Measurements from ENCODE around the gene TMUB1. TPM values are rescaled to one million over a fixed set of nuclear protein-coding genes. Genes with fewer than 3 reads are reported as not detected.

TMUB1 gene
- total RNA-seq, 3 donors from 2014 or later: 32.1 to 36.1 (median 35.0) TPM

GRCh38 chr7:151080067-151080521, 3.2 kb downstream of the TMUB1 start:
- Histone ChIP-seq H3K36me3 (no peaks in the 10 kb centered on the region), H3K9me3 (no peaks in the 10 kb centered on the region), H3K4me1 (peaks cover 12 to 31% of the 10 kb centered on the region in 2 donors), H3K4me3 (peak overlapping the region; percentile 90 to 95 (median 91)), H3K27ac (peak overlapping the region; percentile 90 to 95), H3K27me3 (no peaks in the 10 kb centered on the region)
- intact Hi-C loops (cut with DNase I; ENCODE audit: low total_unique reads): no loop called here
- TF ChIP-seq POLR2AphosphoS5 (IDR thresholded peaks at IDR 0.05): no peak
- no peak for DNase-seq (ENCODE audit: low spot score in 2 of 2)

DNA sequence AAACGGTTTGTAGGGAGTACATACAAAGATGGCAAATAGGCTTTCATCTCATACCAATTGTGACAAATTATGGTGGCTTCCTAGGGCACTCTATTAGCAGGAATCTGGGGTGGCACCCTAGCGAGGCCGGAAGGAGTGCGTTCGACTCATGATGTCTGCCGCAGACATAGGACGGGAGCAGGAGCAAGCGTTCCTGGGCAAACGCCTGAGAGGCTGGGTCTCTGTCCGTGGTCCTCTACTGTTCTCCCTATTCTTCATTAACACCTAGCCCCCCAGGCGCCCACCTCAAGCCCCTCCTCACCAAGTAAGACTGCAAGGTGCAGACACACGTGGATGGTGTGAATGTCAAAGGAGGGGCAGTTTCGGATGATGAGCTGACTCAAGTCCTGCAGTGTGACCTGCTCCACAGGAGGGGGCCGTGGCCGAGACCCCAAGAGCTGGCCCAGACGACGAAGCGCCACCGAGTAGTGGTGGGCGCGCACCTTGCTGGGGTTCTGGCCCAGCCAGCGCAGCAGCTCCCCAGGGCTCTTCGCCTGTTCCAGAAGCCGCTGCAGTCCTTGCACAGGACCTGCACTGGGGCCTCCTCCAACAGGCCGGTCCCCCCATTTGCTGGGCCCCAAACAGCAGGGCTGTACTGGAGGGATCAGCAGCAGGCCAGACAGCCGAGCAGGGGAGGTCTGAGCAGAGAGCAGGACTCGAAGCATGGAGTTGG, 3.9 kb downstream of the TMUB1 start:
- Histone ChIP-seq H3K9me3 (no peaks in the 10 kb centered on the region), H3K36me3 (peaks cover 4% of the 10 kb centered on the region), H3K4me3 (peak overlapping the region; percentile 90 to 95 (median 91)), H3K27ac (peak overlapping the region; percentile 64 to 90), H3K27me3 (no peaks in the 10 kb centered on the region), H3K4me1 (peaks cover 12 to 31% of the 10 kb centered on the region in 2 donors)
- intact Hi-C loops (cut with DNase I; ENCODE audit: low total_unique reads): no loop called here
- TF ChIP-seq POLR2AphosphoS5 (IDR thresholded peaks at IDR 0.05) (no peak), POLR2A (IDR thresholded peaks at IDR 0.05) (no peak)
- TF ChIP-seq, protein P1, sequence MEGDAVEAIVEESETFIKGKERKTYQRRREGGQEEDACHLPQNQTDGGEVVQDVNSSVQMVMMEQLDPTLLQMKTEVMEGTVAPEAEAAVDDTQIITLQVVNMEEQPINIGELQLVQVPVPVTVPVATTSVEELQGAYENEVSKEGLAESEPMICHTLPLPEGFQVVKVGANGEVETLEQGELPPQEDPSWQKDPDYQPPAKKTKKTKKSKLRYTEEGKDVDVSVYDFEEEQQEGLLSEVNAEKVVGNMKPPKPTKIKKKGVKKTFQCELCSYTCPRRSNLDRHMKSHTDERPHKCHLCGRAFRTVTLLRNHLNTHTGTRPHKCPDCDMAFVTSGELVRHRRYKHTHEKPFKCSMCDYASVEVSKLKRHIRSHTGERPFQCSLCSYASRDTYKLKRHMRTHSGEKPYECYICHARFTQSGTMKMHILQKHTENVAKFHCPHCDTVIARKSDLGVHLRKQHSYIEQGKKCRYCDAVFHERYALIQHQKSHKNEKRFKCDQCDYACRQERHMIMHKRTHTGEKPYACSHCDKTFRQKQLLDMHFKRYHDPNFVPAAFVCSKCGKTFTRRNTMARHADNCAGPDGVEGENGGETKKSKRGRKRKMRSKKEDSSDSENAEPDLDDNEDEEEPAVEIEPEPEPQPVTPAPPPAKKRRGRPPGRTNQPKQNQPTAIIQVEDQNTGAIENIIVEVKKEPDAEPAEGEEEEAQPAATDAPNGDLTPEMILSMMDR (IDR thresholded peaks at IDR 0.05): no peak
- DNase-seq (ENCODE audit: low spot score in 2 of 2): no peak

DNA sequence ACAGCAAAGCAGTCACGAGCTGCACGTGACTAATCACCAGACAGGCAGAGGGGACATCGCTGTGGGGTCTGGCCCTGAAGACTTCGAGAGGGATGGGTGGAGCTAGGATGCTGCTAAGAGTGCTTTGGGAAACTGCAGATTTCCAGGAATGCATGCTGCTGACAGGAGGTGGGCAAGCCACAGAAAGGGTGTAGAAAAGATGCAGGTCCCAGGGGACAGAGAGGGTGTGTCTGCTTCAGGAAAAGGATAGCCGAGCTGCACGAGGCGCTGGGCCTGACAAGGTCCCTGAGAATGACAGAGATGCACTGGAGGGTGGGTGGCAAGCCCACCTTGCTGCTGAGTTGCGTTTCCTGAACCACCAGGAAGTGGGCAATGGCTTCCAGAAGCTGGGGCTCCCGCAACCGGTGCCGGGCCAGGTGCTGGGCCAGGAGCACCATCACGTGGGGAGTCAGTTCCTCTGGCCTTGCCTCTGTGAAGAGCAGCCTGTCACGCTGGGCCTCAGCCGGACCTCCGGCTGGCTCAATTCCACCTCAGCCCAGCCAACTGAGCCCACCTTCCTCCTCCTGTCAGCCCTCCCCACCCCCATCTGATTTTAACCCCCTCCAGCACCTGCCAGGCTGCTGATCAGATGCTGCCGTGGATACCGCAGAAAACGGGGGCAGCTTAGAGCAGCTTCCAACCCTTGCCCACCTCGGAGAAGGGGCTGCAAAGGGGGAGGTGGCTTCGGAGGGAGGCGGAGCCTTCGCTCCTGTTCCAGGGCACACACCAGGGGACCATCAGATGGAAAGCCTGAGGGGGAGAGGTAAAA, 4.9 kb downstream of the TMUB1 start:
- TF ChIP-seq POLR2AphosphoS5 (IDR thresholded peaks at IDR 0.05) (peak in 1 of 3 donors; percentile 22), POLR2A (IDR thresholded peaks at IDR 0.05) (no peak)
- no peaks in the 10 kb centered on the region for H3K9me3 ChIP-seq
- no peak for DNase-seq (ENCODE audit: low spot score in 2 of 2)
- intact Hi-C loops (cut with DNase I; ENCODE audit: low total_unique reads): no loop called here
- H3K4me3 ChIP-seq: no peak overlapping the region
- H3K4me1 ChIP-seq: peaks cover 12 to 31% of the 10 kb centered on the region in 2 donors
- H3K27ac ChIP-seq: peak overlapping the region; percentile 29 to 64
- no peaks in the 10 kb centered on the region for H3K27me3 ChIP-seq
- H3K36me3 ChIP-seq: peaks cover 7% of the 10 kb centered on the region

DNA sequence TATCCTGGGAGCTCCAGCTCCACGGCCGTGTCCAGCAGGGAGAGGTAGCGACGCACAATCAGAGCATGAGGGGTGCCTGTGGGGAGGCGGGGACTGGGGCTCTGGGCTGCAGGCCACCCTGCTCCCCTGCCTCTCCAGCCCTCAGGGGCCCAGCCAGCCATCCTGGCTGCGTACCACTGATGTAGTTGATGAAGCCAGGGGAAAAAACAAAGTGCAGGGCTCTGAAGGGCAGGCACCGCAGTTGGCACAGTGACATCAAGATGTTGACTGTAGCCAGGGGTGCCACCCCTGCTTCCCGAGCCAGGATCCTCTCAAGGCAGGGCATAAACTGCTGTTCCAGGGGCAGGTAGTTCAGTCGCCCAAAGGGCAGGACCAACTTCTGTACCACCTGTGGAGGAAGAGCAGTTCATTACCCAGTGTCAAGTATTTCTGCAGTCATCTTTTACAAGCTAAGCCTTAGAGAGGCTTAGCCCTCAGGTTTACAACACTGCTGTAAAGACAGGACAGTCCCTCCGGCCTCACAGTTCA, 5.5 kb downstream of the TMUB1 start:
- Histone ChIP-seq H3K4me1 (peaks cover 12 to 31% of the 10 kb centered on the region in 2 donors), H3K27me3 (no peaks in the 10 kb centered on the region), H3K4me3 (no peak overlapping the region), H3K27ac (peak overlapping the region; percentile 54 to 64), H3K9me3 (no peaks in the 10 kb centered on the region), H3K36me3 (peaks cover 7% of the 10 kb centered on the region)
- no peak for DNase-seq (ENCODE audit: low spot score in 2 of 2)
- intact Hi-C loops (cut with DNase I; ENCODE audit: low total_unique reads): no loop called here
- TF ChIP-seq POLR2AphosphoS5 (IDR thresholded peaks at IDR 0.05) (no peak), POLR2A (IDR thresholded peaks at IDR 0.05) (no peak)
- TF ChIP-seq, protein P1 (IDR thresholded peaks at IDR 0.05): no peak

DNA sequence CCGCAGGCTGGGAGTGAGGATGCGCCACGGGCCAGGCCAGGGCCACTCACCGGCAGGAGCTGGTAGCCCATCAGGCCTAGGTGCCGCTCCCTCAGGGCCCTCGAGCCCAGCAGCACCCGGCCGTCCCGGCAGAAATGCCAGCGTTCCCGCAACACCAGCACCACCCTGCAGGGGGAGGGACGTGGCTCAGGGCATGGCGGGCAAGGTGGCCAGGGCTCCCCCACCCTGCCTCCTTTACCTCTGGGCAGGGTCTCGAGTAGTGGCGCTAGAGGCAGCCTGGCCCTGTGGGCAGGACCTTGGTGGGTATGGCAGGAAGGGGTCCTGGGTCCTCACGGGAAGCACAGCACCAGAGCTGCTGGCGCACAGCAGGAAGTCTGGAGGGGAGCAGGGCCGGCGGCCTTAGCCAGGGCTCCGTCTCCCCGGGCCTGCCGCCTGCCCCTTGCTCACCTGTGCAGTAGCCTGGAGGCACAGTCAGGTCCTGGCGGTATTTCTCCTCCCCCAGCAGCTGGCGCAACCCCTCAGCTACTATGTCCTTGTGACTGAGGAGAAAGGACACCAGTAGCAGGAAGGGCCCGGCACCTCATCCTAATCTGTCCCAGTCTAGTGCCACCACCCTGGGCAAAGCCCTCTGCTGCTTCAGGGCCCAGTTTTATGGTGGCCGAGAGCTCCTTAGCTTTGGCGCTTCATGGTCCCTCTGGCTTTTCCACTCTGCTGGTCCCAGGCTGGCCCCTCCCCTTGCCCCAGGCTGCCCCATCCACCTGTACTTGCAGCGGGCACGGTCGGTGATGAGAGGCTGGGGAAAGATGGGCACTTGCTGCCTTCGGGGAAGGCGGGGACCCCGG, 6.2 kb downstream of the TMUB1 start:
- Histone ChIP-seq H3K4me1 (peaks cover 11 to 25% of the 10 kb centered on the region in 2 donors), H3K4me3 (no peak overlapping the region), H3K36me3 (peaks cover 7% of the 10 kb centered on the region), H3K9me3 (no peaks in the 10 kb centered on the region), H3K27ac (peak overlapping the region; percentile 54 to 64), H3K27me3 (no peaks in the 10 kb centered on the region)
- DNase-seq (ENCODE audit: low spot score in 2 of 2): no peak
- intact Hi-C loops (cut with DNase I; ENCODE audit: low total_unique reads): no loop called here
- TF ChIP-seq POLR2AphosphoS5 (IDR thresholded peaks at IDR 0.05): no peak
- TF ChIP-seq, protein P1 (IDR thresholded peaks at IDR 0.05): peak in 1 of 3 donors; percentile 13
